Mammary epithelial cell (primary cell): ENCODE data around the gene MAP3K5.

ENCODE experiments used
- CTCF ChIP-seq, 2 donors: IDR thresholded peaks in 1 of 2; conservative IDR thresholded peaks in 1 of 2; 2 replicates each; pipeline ENCODE4 v1.5.1; 2011 to 2012; ENCODE audit warnings: inconsistent platforms in 2 of 2, low read length in 2 of 2, mild to moderate bottlenecking in 2 of 2, control low read depth in 1 of 2, low read depth in 1 of 2; ENCODE audit not compliant: insufficient read depth in 1 of 2; ENCODE audit errors: extremely low read depth in 1 of 2
- EZH2 ChIP-seq: IDR thresholded peaks from 2 replicates; pipeline ENCODE4 v1.6.1; 2012; ENCODE audit warnings: low read length, inconsistent platforms, borderline replicate concordance

- TF ChIP-seq CTCF (conservative IDR thresholded peaks at IDR 0.05 in 1 of 2, IDR thresholded peaks at IDR 0.05 in 1 of 2; ENCODE audit: extremely low read depth in 1 of 2, insufficient read depth in 1 of 2, low read depth in 1 of 2, low read length in 2 of 2) (no peak), EZH2 (no peak)
Measured at GRCh38 chr6:136546331-136546730, 245.9 kb downstream of the MAP3K5 start.
